Measurements from ENCODE around the gene PSMB9.

Gene PSMB9

GRCh38 chr6:32844839-32845383 is 9.1 kb upstream of the PSMB9 start:
- Histone ChIP-seq H3K18ac (ENCODE audit: low read depth in 1 of 2, low read length in 2 of 2) (peak overlapping the region in 1 of 2 experiments; percentile 7), H3K79me1 (replicated peaks; ENCODE audit: low read length, poor library complexity, severe bottlenecking) (peaks cover 11% of the 10 kb centered on the region), H2BK15ac (ENCODE audit: low read depth, poor library complexity, severe bottlenecking) (no peak overlapping the region), H3K23ac (ENCODE audit: low read length in 2 of 2) (no peak overlapping the region), H3K4me1 (ENCODE audit: control insufficient read depth, insufficient read depth, low read depth, low read length) (peaks cover 5% of the 10 kb centered on the region), H3K4me3 (ENCODE audit: insufficient read depth in 1 of 2, low read depth in 1 of 2, low read length in 2 of 2) (peak overlapping the region in 1 of 2 experiments; percentile 95), H3K9me3 (ENCODE audit: control insufficient read depth, low read length) (no peaks in the 10 kb centered on the region), H4K91ac (ENCODE audit: low read length) (no peak overlapping the region), H4K8ac (ENCODE audit: low read length) (peak overlapping the region; percentile 56), H3K4me2 (ENCODE audit: low read length, poor library complexity, severe bottlenecking) (peak overlapping the region; percentile 69), H2BK12ac (ENCODE audit: low read length in 2 of 2) (no peak overlapping the region), H3K4ac (ENCODE audit: low read depth in 1 of 2, low read length in 2 of 2) (no peak overlapping the region), H3K27me3 (ENCODE audit: control insufficient read depth in 1 of 2, insufficient read depth in 1 of 2, low read length in 2 of 2) (no peaks in the 10 kb centered on the region), H3K9ac (ENCODE audit: low read length) (peak overlapping the region; percentile 96), H2AK5ac (ENCODE audit: low read length, severe bottlenecking) (no peak overlapping the region), H2BK120ac (ENCODE audit: low read depth, low read length) (no peak overlapping the region), H3K36me3 (ENCODE audit: control insufficient read depth in 1 of 2, insufficient read depth in 2 of 2, low read depth in 1 of 2, low read length in 2 of 2) (peaks cover 32 to 76% of the 10 kb centered on the region in 2 experiments), H2BK5ac (ENCODE audit: low read depth, low read length, poor library complexity, severe bottlenecking) (no peak overlapping the region), H3K14ac (ENCODE audit: low read length in 2 of 2) (peak overlapping the region in 1 of 2 experiments; percentile 30), H2AFZ (ENCODE audit: low read depth, low read length) (no peak overlapping the region), H3K27ac (ENCODE audit: low read length, poor library complexity, severe bottlenecking) (no peak overlapping the region)
- no peak for DNase-seq
- 20% methylated on average over 16 of the region's 19 CpGs for WGBS

- Histone ChIP-seq H3K79me1 (replicated peaks; ENCODE audit: low read length, poor library complexity, severe bottlenecking) (peaks cover 14% of the 10 kb centered on the region), H3K14ac (ENCODE audit: low read length in 2 of 2) (no peak overlapping the region), H2BK120ac (ENCODE audit: low read depth, low read length) (no peak overlapping the region), H2AK5ac (ENCODE audit: low read length, severe bottlenecking) (no peak overlapping the region), H3K18ac (ENCODE audit: low read depth in 1 of 2, low read length in 2 of 2) (no peak overlapping the region), H2BK12ac (ENCODE audit: low read length in 2 of 2) (no peak overlapping the region), H4K8ac (ENCODE audit: low read length) (no peak overlapping the region), H3K4me3 (ENCODE audit: insufficient read depth in 1 of 2, low read depth in 1 of 2, low read length in 2 of 2) (no peak overlapping the region), H3K4ac (ENCODE audit: low read depth in 1 of 2, low read length in 2 of 2) (no peak overlapping the region), H2AFZ (ENCODE audit: low read depth, low read length) (no peak overlapping the region), H3K4me1 (ENCODE audit: control insufficient read depth, insufficient read depth, low read depth, low read length) (peaks cover 5% of the 10 kb centered on the region), H3K27me3 (ENCODE audit: control insufficient read depth in 1 of 2, insufficient read depth in 1 of 2, low read length in 2 of 2) (no peaks in the 10 kb centered on the region), H3K27ac (ENCODE audit: low read length, poor library complexity, severe bottlenecking) (no peak overlapping the region), H2BK15ac (ENCODE audit: low read depth, poor library complexity, severe bottlenecking) (no peak overlapping the region), H3K23ac (ENCODE audit: low read length in 2 of 2) (no peak overlapping the region), H3K9ac (ENCODE audit: low read length) (peak overlapping the region; percentile 96), H3K36me3 (ENCODE audit: control insufficient read depth in 1 of 2, insufficient read depth in 2 of 2, low read depth in 1 of 2, low read length in 2 of 2) (peaks cover 35 to 76% of the 10 kb centered on the region in 2 experiments), H4K91ac (ENCODE audit: low read length) (no peak overlapping the region), H3K4me2 (ENCODE audit: low read length, poor library complexity, severe bottlenecking) (no peak overlapping the region), H3K9me3 (ENCODE audit: control insufficient read depth, low read length) (no peaks in the 10 kb centered on the region), H2BK5ac (ENCODE audit: low read depth, low read length, poor library complexity, severe bottlenecking) (no peak overlapping the region)
- 80% methylated on average over 10 of the region's 10 CpGs for WGBS
- no peak for DNase-seq
Measured at GRCh38 chr6:32845384-32845884, 8.6 kb upstream of the PSMB9 start.

GRCh38 chr6:32847004-32847403 is 7.0 kb upstream of the PSMB9 start:
- no peaks in the 10 kb centered on the region for H3K9me3 ChIP-seq (ENCODE audit: control insufficient read depth, low read length)
- H2AK5ac ChIP-seq (ENCODE audit: low read length, severe bottlenecking): no peak overlapping the region
- H3K36me3 ChIP-seq (ENCODE audit: control insufficient read depth in 1 of 2, insufficient read depth in 2 of 2, low read depth in 1 of 2, low read length in 2 of 2): peaks cover 34 to 76% of the 10 kb centered on the region in 2 experiments
- H3K4me2 ChIP-seq (ENCODE audit: low read length, poor library complexity, severe bottlenecking): no peak overlapping the region
- H2AFZ ChIP-seq (ENCODE audit: low read depth, low read length): no peak overlapping the region
- DNase-seq: no peak
- no peak overlapping the region for H3K4ac ChIP-seq (ENCODE audit: low read depth in 1 of 2, low read length in 2 of 2)
- H3K4me1 ChIP-seq (ENCODE audit: control insufficient read depth, insufficient read depth, low read depth, low read length): peaks cover 6% of the 10 kb centered on the region
- WGBS: 94% methylated on average over 8 of the region's 10 CpGs
- no peak overlapping the region for H2BK5ac ChIP-seq (ENCODE audit: low read depth, low read length, poor library complexity, severe bottlenecking)
- H3K27ac ChIP-seq (ENCODE audit: low read length, poor library complexity, severe bottlenecking): no peak overlapping the region
- H2BK120ac ChIP-seq (ENCODE audit: low read depth, low read length): no peak overlapping the region
- no peak overlapping the region for H2BK12ac ChIP-seq (ENCODE audit: low read length in 2 of 2)
- H3K18ac ChIP-seq (ENCODE audit: low read depth in 1 of 2, low read length in 2 of 2): no peak overlapping the region
- no peak overlapping the region for H3K23ac ChIP-seq (ENCODE audit: low read length in 2 of 2)
- H2BK15ac ChIP-seq (ENCODE audit: low read depth, poor library complexity, severe bottlenecking): no peak overlapping the region
- H3K9ac ChIP-seq (ENCODE audit: low read length): no peak overlapping the region
- no peaks in the 10 kb centered on the region for H3K27me3 ChIP-seq (ENCODE audit: control insufficient read depth in 1 of 2, insufficient read depth in 1 of 2, low read length in 2 of 2)
- no peak overlapping the region for H3K14ac ChIP-seq (ENCODE audit: low read length in 2 of 2)
- H4K8ac ChIP-seq (ENCODE audit: low read length): no peak overlapping the region
- no peak overlapping the region for H3K4me3 ChIP-seq (ENCODE audit: insufficient read depth in 1 of 2, low read depth in 1 of 2, low read length in 2 of 2)
- H4K91ac ChIP-seq (ENCODE audit: low read length): no peak overlapping the region
- peaks cover 22% of the 10 kb centered on the region for H3K79me1 ChIP-seq (replicated peaks; ENCODE audit: low read length, poor library complexity, severe bottlenecking)

GRCh38 chr6:32847795-32848194 is 6.2 kb upstream of the PSMB9 start:
- no peaks in the 10 kb centered on the region for H3K27me3 ChIP-seq (ENCODE audit: control insufficient read depth in 1 of 2, insufficient read depth in 1 of 2, low read length in 2 of 2)
- no peak overlapping the region for H4K8ac ChIP-seq (ENCODE audit: low read length)
- H3K36me3 ChIP-seq (ENCODE audit: control insufficient read depth in 1 of 2, insufficient read depth in 2 of 2, low read depth in 1 of 2, low read length in 2 of 2): peaks cover 34 to 70% of the 10 kb centered on the region in 2 experiments
- H3K27ac ChIP-seq (ENCODE audit: low read length, poor library complexity, severe bottlenecking): no peak overlapping the region
- H3K14ac ChIP-seq (ENCODE audit: low read length in 2 of 2): no peak overlapping the region
- H3K9me3 ChIP-seq (ENCODE audit: control insufficient read depth, low read length): no peaks in the 10 kb centered on the region
- H2BK15ac ChIP-seq (ENCODE audit: low read depth, poor library complexity, severe bottlenecking): no peak overlapping the region
- H3K4me2 ChIP-seq (ENCODE audit: low read length, poor library complexity, severe bottlenecking): no peak overlapping the region
- no peak overlapping the region for H3K4me3 ChIP-seq (ENCODE audit: insufficient read depth in 1 of 2, low read depth in 1 of 2, low read length in 2 of 2)
- no peak overlapping the region for H2BK12ac ChIP-seq (ENCODE audit: low read length in 2 of 2)
- H2BK5ac ChIP-seq (ENCODE audit: low read depth, low read length, poor library complexity, severe bottlenecking): no peak overlapping the region
- WGBS: 91% methylated on average over 8 of the region's 8 CpGs
- no peak for DNase-seq
- no peak overlapping the region for H4K91ac ChIP-seq (ENCODE audit: low read length)
- no peak overlapping the region for H2AFZ ChIP-seq (ENCODE audit: low read depth, low read length)
- H3K4me1 ChIP-seq (ENCODE audit: control insufficient read depth, insufficient read depth, low read depth, low read length): peaks cover 11% of the 10 kb centered on the region
- H3K4ac ChIP-seq (ENCODE audit: low read depth in 1 of 2, low read length in 2 of 2): no peak overlapping the region
- peaks cover 22% of the 10 kb centered on the region for H3K79me1 ChIP-seq (replicated peaks; ENCODE audit: low read length, poor library complexity, severe bottlenecking)
- H2AK5ac ChIP-seq (ENCODE audit: low read length, severe bottlenecking): no peak overlapping the region
- H3K18ac ChIP-seq (ENCODE audit: low read depth in 1 of 2, low read length in 2 of 2): no peak overlapping the region
- no peak overlapping the region for H3K23ac ChIP-seq (ENCODE audit: low read length in 2 of 2)
- no peak overlapping the region for H2BK120ac ChIP-seq (ENCODE audit: low read depth, low read length)
- H3K9ac ChIP-seq (ENCODE audit: low read length): no peak overlapping the region
